Heart left ventricle (tissue), 16 donors: ENCODE results near the gene LRRFIP1. TPM values are rescaled to one million over a fixed set of nuclear protein-coding genes. Genes with fewer than 3 reads are reported as not detected.

Experiments
- ATAC-seq, 4 donors: fragments of 200-7000 bp; cut with Tn5 transposase; one replicate each; pipeline ENCODE4 v1.9.1; 2020 to 2022; ENCODE audit warnings: moderate library complexity in 4 of 4, mild to moderate bottlenecking in 3 of 4, moderate number of reproducible peaks in 1 of 4
- DNase-seq, 5 donors: peaks; one replicate each; pipeline ENCODE4 v3.0.0-alpha.2; 2020
- H3K27ac ChIP-seq, 12 donors: fragments of 200-600 bp; sonication (generic) in 4 of 12; one replicate each; pipeline versions ENCODE4 v1.5.0 to v1.8.0; 2016 to 2022; ENCODE audit warnings: mild to moderate bottlenecking in 2 of 12
- H3K27me3 ChIP-seq, 9 donors: fragments of 200-600 bp; sonication (generic) in 2 of 9; one replicate each; pipeline versions ENCODE4 v1.5.1 to v1.8.0; 2016 to 2022; ENCODE audit warnings: mild to moderate bottlenecking in 3 of 9
- H3K36me3 ChIP-seq, 9 donors: fragments of 200-600 bp; sonication (generic) in 2 of 9; one replicate each; pipeline versions ENCODE4 v1.5.0 to v1.8.0; 2018 to 2022; ENCODE audit warnings: mild to moderate bottlenecking in 2 of 9
- H3K4me1 ChIP-seq, 12 donors: fragments of 200-600 bp; sonication (generic) in 4 of 12; one replicate each; pipeline versions ENCODE4 v1.5.0 to v1.8.0; 2016 to 2022; ENCODE audit warnings: mild to moderate bottlenecking in 3 of 12
- H3K4me3 ChIP-seq, 12 donors: fragments of 200-600 bp; sonication (generic) in 4 of 12; one replicate each; pipeline versions ENCODE4 v1.5.0 to v1.8.0; 2017 to 2022; ENCODE audit warnings: mild to moderate bottlenecking in 9 of 12, moderate library complexity in 4 of 12
- H3K9me3 ChIP-seq, 12 donors: fragments of 200-600 bp; sonication (generic) in 4 of 12; one replicate each; pipeline versions ENCODE4 v1.5.0 to v1.8.0; 2016 to 2022; ENCODE audit warnings: mild to moderate bottlenecking in 1 of 12
- CTCF ChIP-seq, 12 donors: fragments of 200-600 bp; sonication (generic) in 4 of 12; IDR thresholded peaks; one replicate each; pipeline versions ENCODE4 v1.5.0 to v1.8.0; 2018 to 2022; ENCODE audit warnings: antibody characterized with exemption in 12 of 12, mild to moderate bottlenecking in 5 of 12
- POLR2A ChIP-seq, 2 donors: fragments of 450-650 bp; IDR thresholded peaks; one replicate each; pipeline ENCODE4 v1.6.1; 2017; ENCODE audit warnings: antibody characterized with exemption in 2 of 2, mild to moderate bottlenecking in 2 of 2, moderate library complexity in 2 of 2
- WGBS, 4 donors: extraction: QIAGEN DNeasy Blood & Tissue Kit in 2 of 4; methylation state at CpG; one replicate each; pipeline versions ENCODE4 v1.1.5 to v1.1.7; 2013 to 2018; 5-methylcytosine and 5-hydroxymethylcytosine counted together
- intact Hi-C, 10 donors: fragments of 100-400 bp; cut with DNase I; formaldehyde crosslinking; loops; one replicate each; pipeline versions ENCODE4 v1.11.1 to v1.14.2; 2022
- polyA plus RNA-seq, 2 donors: library from polyadenylated mRNA; stranded (reverse); fragments of 200-250 nt; gene quantifications; one replicate each; pipeline ENCODE4 v1.2.3, GENCODE V29; 2013
- total RNA-seq, 9 donors: library from RNA; depleted of rRNA in 2 of 9; stranded (reverse); fragments of >200 nt in 2 of 9; fragmentation: NEBNext Ultra II Directional in 3 of 9; extraction: Animal tissue kit (Norgen Biotek cat#: 25700) in 3 of 9; gene quantifications; one replicate each; pipeline versions ENCODE4 v1.1.0 to v1.2.4, GENCODE V29; 2016 to 2023
- donor health status: ischemic (EF 13 %, LVEDD 7.1; RV severe dilation, severe dysfunction).
- donor health status: healthy with polysubstance abuse.
- donor health status: DM: no; HTN: yes; CAD: no.
- donor health status: DM: no; HTN: no; CAD: no.
- donor health status: ischemic (EF 25% LVEDD 6.9; RV normal size, moderate dysfunction).
- donor health status: ischemic (EF 25% LVEDD 5.7; RV mildly dilated, moderate dysfunction).
- donor health status: healthy.
- donor health status: DM: yes; HTN: yes; CAD: no.
- donor health status: ischemic (EF 35%, LVEDD 5.7; RV mildly dilated, moderate dysfunction).
- donor health status: nonischemic (EF 11% LVEDD 7.7; RV severe dilation, severe dysfunction).
- donor health status: DM: yes; HTN: yes; CAD: no.
- donor health status: PGD.
- donor health status: ischemic (EF 29% LVEDD 5.4; RV normal size, mild dysfunction).
- donor health status: nonischemic (EF 23%, LVEDD 6.1; RV moderate dilation, normal function).

Gene LRRFIP1
- total and polyA plus RNA-seq, 11 donors: 78.7 to 151 (median 111) TPM

- Histone ChIP-seq H3K36me3 (no peaks in the 10 kb centered on the region), H3K4me1 (peaks cover 9 to 90% (median 77%) of the 10 kb centered on the region in 12 donors), H3K9me3 (no peaks in the 10 kb centered on the region), H3K4me3 (peak overlapping the region; percentile 33 to 95 (median 74)), H3K27ac (peak overlapping the region; percentile 62 to 93 (median 88)), H3K27me3 (no peaks in the 10 kb centered on the region)
- peak in 3 of 5 donors; percentile 47 to 78 (median 57) for DNase-seq
- peak in 1 of 4 donors; percentile 9 for ATAC-seq
- WGBS, 4 donors: 30 to 54% (median 40%) methylated on average over 65 to 78 of the region's 78 CpGs
- TF ChIP-seq CTCF (IDR thresholded peaks at IDR 0.05) (no peak), POLR2A (IDR thresholded peaks at IDR 0.05) (no peak)
- intact Hi-C loops: loop anchor here in 6 of 10 donors (2.0 to 5.0 kb wide), 4 partner anchors 16 to 51 kb away; no protein-coding TSS in a partner anchor
Measured at GRCh38 chr2:237691029-237691907, 63.9 kb downstream of the LRRFIP1 start.

- H3K36me3 ChIP-seq: no peaks in the 10 kb centered on the region
- WGBS, 4 donors: 0 to 3% (median 1%) methylated on average over 19 to 94 of the region's 94 CpGs
- H3K27ac ChIP-seq: peak overlapping the region; percentile 80 to 98 (median 92)
- intact Hi-C loops: loop anchor here in 7 of 10 donors (2.0 to 5.0 kb wide), 6 partner anchors 17 to 50 kb away; no protein-coding TSS in a partner anchor
- H3K4me3 ChIP-seq: peak overlapping the region; percentile 60 to 98 (median 86)
- H3K27me3 ChIP-seq: no peaks in the 10 kb centered on the region
- TF ChIP-seq POLR2A (IDR thresholded peaks at IDR 0.05) (peak in 1 of 2 donors; percentile 54), CTCF (IDR thresholded peaks at IDR 0.05) (peak in 2 of 12 donors; percentile 10 to 11)
- H3K9me3 ChIP-seq: no peaks in the 10 kb centered on the region
- peak; percentile 53 to 84 (median 74) for ATAC-seq
- peak; percentile 96 to 99 (median 97) for DNase-seq
- H3K4me1 ChIP-seq: peaks cover 13 to 91% (median 78%) of the 10 kb centered on the region in 12 donors
Measured at GRCh38 chr2:237691908-237692600, 64.7 kb downstream of the LRRFIP1 start.

- peak overlapping the region; percentile 80 to 98 (median 92) for H3K27ac ChIP-seq
- DNase-seq (peak in 2 of 5 donors; percentile 53 to 73), ATAC-seq (peak in 1 of 4 donors; percentile 1)
- H3K27me3 ChIP-seq: no peaks in the 10 kb centered on the region
- peak overlapping the region; percentile 60 to 98 (median 86) for H3K4me3 ChIP-seq
- 3 to 5% (median 4%) methylated on average over 29 to 40 of the region's 40 CpGs for WGBS, 4 donors
- H3K9me3 ChIP-seq: no peaks in the 10 kb centered on the region
- peak in 1 of 12 donors; percentile 6 for TF ChIP-seq CTCF (IDR thresholded peaks at IDR 0.05)
- TF ChIP-seq POLR2A (IDR thresholded peaks at IDR 0.05): no peak
- intact Hi-C loops: loop anchor here in 7 of 10 donors (2.0 to 5.0 kb wide), 5 partner anchors 32 to 50 kb away; no protein-coding TSS in a partner anchor
- H3K36me3 ChIP-seq: no peaks in the 10 kb centered on the region
- H3K4me1 ChIP-seq: peaks cover 13 to 91% (median 78%) of the 10 kb centered on the region in 12 donors
Measured at GRCh38 chr2:237692601-237693290, 65.4 kb downstream of the LRRFIP1 start.
